Lower leg skin (tissue), 4 donors: Measurements from ENCODE around the gene HSP90AB1. TPM values are rescaled to one million over a fixed set of nuclear protein-coding genes. Genes with fewer than 3 reads are reported as not detected.

ENCODE experiments used
- DNase-seq, 2 donors: peaks; one replicate each; pipeline ENCODE4 v3.0.0-alpha.2; 2019; ENCODE audit warnings: low spot score in 2 of 2
- H3K4me3 ChIP-seq: fragments of 200-600 bp; sonication (generic); 2 replicates; pipeline ENCODE4 v1.5.1; 2017; ENCODE audit warnings: mild to moderate bottlenecking, low read depth; ENCODE audit not compliant: poor library complexity, severe bottlenecking
- POLR2A ChIP-seq, 2 donors: fragments of 450-650 bp; IDR thresholded peaks; one replicate each; pipeline ENCODE4 v1.6.1; 2016 to 2017; ENCODE audit warnings: antibody characterized with exemption in 2 of 2, mild to moderate bottlenecking in 1 of 2, moderate library complexity in 1 of 2
- WGBS, 2 donors: methylation state at CpG; one replicate each; pipeline ENCODE4 v1.1.5; 2018; 5-methylcytosine and 5-hydroxymethylcytosine counted together
- intact Hi-C: fragments of 100-400 bp; cut with DNase I; formaldehyde crosslinking; loops from one replicate; pipeline ENCODE4 v1.15.0; 2023; ENCODE audit warnings: low total_unique reads
- total RNA-seq, 4 donors: library from RNA; depleted of rRNA; stranded (reverse); fragments of >200 nt; gene quantifications; one replicate each; pipeline ENCODE4 v1.1.0, GENCODE V29; 2016
- TF ChIP-seq, protein P1 (sequence below), 3 donors: fragments of 450-650 bp; IDR thresholded peaks; one replicate each; pipeline ENCODE4 v1.5.1; 2016; ENCODE audit warnings: antibody characterized with exemption in 3 of 3, mild to moderate bottlenecking in 3 of 3, moderate library complexity in 2 of 3

The HSP90AB1 gene
- total RNA-seq, 4 donors from 2014 or later, result 505 to 604 (median 551) TPM

- H3K4me3 ChIP-seq, result no peak overlapping the region
- TF ChIP-seq, protein P1, sequence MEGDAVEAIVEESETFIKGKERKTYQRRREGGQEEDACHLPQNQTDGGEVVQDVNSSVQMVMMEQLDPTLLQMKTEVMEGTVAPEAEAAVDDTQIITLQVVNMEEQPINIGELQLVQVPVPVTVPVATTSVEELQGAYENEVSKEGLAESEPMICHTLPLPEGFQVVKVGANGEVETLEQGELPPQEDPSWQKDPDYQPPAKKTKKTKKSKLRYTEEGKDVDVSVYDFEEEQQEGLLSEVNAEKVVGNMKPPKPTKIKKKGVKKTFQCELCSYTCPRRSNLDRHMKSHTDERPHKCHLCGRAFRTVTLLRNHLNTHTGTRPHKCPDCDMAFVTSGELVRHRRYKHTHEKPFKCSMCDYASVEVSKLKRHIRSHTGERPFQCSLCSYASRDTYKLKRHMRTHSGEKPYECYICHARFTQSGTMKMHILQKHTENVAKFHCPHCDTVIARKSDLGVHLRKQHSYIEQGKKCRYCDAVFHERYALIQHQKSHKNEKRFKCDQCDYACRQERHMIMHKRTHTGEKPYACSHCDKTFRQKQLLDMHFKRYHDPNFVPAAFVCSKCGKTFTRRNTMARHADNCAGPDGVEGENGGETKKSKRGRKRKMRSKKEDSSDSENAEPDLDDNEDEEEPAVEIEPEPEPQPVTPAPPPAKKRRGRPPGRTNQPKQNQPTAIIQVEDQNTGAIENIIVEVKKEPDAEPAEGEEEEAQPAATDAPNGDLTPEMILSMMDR (IDR thresholded peaks at IDR 0.05), result peak in 1 of 3 donors; percentile 21
- TF ChIP-seq POLR2A (IDR thresholded peaks at IDR 0.05), result no peak
- peak; percentile 94 to 99 for DNase-seq
- 0 to 7% methylated on average over 4 of the region's 4 CpGs for WGBS, 2 donors
- intact Hi-C loops, result no loop called here
These were observed 25.5 kb upstream of the HSP90AB1 start for GRCh38 chr6:44221291-44221960.

GRCh38 chr6:44221961-44222335 is 25.0 kb upstream of the HSP90AB1 start:
- TF ChIP-seq, protein P1 (IDR thresholded peaks at IDR 0.05), result no peak
- no peak for TF ChIP-seq POLR2A (IDR thresholded peaks at IDR 0.05)
- no peak overlapping the region for H3K4me3 ChIP-seq
- 52 to 54% methylated on average over 2 of the region's 2 CpGs for whole genome bisulfite sequencing, 2 donors
- intact Hi-C loops, result no loop called here
- DNase-seq, result no peak

DNA sequence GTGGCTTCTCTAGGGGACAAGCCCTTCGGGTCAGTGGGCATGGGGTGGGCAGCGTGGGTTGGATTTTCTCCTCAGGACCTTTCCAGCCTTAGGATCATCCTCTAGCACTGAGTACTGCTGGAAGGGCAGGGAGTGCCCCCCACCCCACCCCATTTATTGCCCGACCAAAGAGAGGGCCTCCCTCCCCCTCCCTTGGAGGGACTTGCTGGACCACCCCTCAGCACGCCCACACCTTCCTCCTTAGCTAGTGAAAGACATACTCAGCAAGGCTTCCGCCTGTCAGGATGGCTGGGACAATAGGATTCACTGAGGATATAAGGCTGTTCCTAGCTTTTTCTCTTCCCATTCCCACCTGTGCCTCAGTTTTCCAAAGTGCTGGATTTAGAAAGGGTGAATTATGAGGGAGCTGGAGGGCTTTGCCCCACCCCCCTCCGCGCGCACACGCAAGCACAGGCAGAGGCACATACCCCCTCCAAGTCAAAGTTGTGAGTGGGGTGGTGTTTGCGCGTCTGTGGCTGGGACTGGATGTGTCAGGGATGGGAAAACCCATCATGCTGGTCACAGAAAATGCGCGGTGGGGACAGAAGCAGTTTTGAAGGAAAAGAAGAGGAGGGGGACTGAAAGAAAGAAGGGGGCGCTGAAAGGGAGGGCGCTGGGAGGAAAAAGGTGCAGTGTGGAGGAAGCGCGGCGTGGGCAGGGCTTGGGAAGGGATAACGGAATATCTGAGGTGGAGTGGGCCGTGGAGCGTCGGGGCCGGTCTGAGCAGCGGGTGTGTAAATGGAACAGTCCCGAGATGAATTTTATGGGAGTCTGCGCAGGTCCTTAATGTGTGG is 24.2 kb upstream of the HSP90AB1 start:
- H3K4me3 ChIP-seq, result no peak overlapping the region
- no peak for DNase-seq
- TF ChIP-seq POLR2A (IDR thresholded peaks at IDR 0.05), result no peak
- intact Hi-C loops, result no loop called here
- 20% methylated on average over 26 of the region's 26 CpGs for WGBS, 2 donors

DNA sequence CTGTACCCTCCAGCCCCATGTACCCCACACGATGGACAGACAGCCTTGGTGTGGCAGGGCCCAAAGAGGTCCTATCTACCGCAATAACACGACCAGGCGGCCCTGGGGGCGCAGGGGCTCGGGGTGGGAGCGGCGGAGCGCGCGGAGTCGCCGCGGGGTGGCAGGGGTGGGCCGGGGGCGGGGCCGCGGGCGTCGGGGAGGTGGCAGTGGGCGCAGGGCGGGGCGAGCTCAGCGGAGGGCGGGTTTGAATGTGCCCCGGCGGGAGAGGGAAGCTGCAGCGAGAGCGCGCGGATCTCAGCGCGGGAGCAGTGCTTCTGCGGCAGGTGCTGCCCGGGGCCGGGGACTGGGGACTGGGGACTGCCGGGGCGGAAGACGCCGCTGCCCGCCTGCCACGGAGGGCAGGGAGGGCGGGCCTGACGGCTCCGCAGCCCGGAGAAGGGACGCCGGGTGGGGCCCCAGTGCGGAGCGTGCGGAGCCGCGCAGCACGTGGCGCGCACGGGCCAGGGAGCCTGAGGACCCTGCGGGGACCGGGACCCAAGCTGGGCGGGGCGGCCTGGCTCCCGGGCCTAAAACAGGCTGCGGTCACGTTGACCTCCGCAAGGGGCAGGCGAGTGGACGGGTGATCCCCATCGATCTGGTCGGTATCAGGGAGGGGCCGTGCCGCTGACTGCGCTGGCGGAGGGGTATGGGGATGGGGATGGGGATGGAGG is 23.4 kb upstream of the HSP90AB1 start, which contains the start of gene SLC29A1:
Gene SLC29A1 (plus strand): TSS at position 277 of the 710 bp plus-strand sequence. CDS start 3,719 bp downstream, outside the sequence.
- H3K4me3 ChIP-seq, result peak within 1 kb of the TSS; percentile 18
- 0% methylated on average over 24 to 40 of the region's 73 CpGs for WGBS, 2 donors
- no peak for TF ChIP-seq POLR2A (IDR thresholded peaks at IDR 0.05)
- TF ChIP-seq, protein P1 (IDR thresholded peaks at IDR 0.05), result no peak
- peak; percentile 73 to 97 for DNase-seq
- intact Hi-C loops, result no loop called here

GRCh38 chr6:44224029-44224964 is 22.6 kb upstream of the HSP90AB1 start:
- DNase-seq, result no peak
- 9 to 13% methylated on average over 12 to 15 of the region's 18 CpGs for WGBS, 2 donors
- TF ChIP-seq, protein P1 (IDR thresholded peaks at IDR 0.05), result no peak
- no peak for TF ChIP-seq POLR2A (IDR thresholded peaks at IDR 0.05)
- intact Hi-C loops, result no loop called here
- peak overlapping the region; percentile 18 for H3K4me3 ChIP-seq
